ENCODE measurements around the gene CAP2. TPM values are rescaled to one million over a fixed set of nuclear protein-coding genes. Genes with fewer than 3 reads are reported as not detected.

Gene CAP2
- total RNA-seq, 1 experiment from 2014 or later = 11.5 TPM

DNA sequence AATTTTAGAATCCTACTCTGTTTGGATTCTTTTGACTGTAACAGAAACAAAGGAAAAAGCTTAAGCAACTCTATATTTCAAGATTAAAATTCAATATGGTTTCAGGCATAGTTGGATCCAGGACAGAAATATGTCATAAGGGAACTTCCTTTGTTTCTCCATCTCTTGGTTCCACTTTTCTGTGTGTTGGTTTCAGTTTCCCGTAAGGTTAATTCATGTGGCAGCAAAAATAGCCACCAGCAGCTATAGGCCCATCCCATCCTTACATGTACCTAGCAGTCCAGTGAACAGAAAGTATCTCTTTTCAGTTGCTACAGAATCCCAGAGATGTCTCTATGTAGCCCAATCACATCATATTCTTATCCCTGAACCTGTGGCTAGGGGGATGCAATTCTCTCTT, 197.9 kb downstream of the CAP2 start:
- Histone ChIP-seq H4K5ac (ENCODE audit: insufficient read length, low read depth, low read length) (no peak overlapping the region), H3K79me2 (ENCODE audit: insufficient read depth, low read length) (no peaks in the 10 kb centered on the region), H3K9me3 (ENCODE audit: control insufficient read depth, low read depth, low read length) (no peaks in the 10 kb centered on the region), H3K23ac (ENCODE audit: insufficient read length, low read depth, low read length) (no peak overlapping the region), H2BK15ac (ENCODE audit: low read depth, low read length) (no peak overlapping the region), H3K4me2 (ENCODE audit: insufficient read depth, insufficient read length, low read length) (no peak overlapping the region), H4K8ac (replicated peaks; ENCODE audit: insufficient read length, low read depth, low read length) (no peak overlapping the region), H3K27ac (ENCODE audit: insufficient read length, low read depth, low read length) (no peak overlapping the region), H3T11ph (ENCODE audit: low read length) (no peak overlapping the region), H4K91ac (ENCODE audit: insufficient read length, low read depth, low read length) (no peak overlapping the region), H2BK12ac (ENCODE audit: insufficient read length, low read depth, low read length) (no peak overlapping the region), H3K9ac (ENCODE audit: extremely low read depth, insufficient read length, low read length) (no peak overlapping the region), H2BK20ac (ENCODE audit: low read depth, low read length, poor library complexity, severe bottlenecking) (no peak overlapping the region), H3K79me1 (ENCODE audit: insufficient read depth, low read depth, low read length, poor library complexity, severe bottlenecking) (no peaks in the 10 kb centered on the region), H3K23me2 (ENCODE audit: insufficient read length, low read depth, low read length, poor library complexity, severe bottlenecking) (no peaks in the 10 kb centered on the region), H4K20me1 (ENCODE audit: control insufficient read depth, insufficient read depth, insufficient read length) (no peaks in the 10 kb centered on the region), H3K4ac (ENCODE audit: low read depth, low read length) (no peak overlapping the region), H3K14ac (ENCODE audit: insufficient read depth, low read length) (no peak overlapping the region), H3K18ac (ENCODE audit: insufficient read length, low read depth, low read length) (no peak overlapping the region), H3K56ac (ENCODE audit: insufficient read length, low read depth, low read length) (no peak overlapping the region), H3K27me3 (ENCODE audit: insufficient read depth, low read length) (no peaks in the 10 kb centered on the region), H2BK5ac (ENCODE audit: insufficient read length, low read length) (no peak overlapping the region), H3K4me1 (ENCODE audit: insufficient read depth, low read length) (no peaks in the 10 kb centered on the region), H2AFZ (ENCODE audit: low read length) (no peak overlapping the region), H2AK5ac (ENCODE audit: insufficient read length, low read length) (no peak overlapping the region), H2BK120ac (ENCODE audit: low read depth, low read length, poor library complexity, severe bottlenecking) (no peak overlapping the region)
- H3K27ac Mint-ChIP-seq = no peak overlapping the region
- no peak for DNase-seq
- H3K4me1 Mint-ChIP-seq = 0 out of 4 replicates have a peak, but pooled peaks cover 0 to 3% of the 10 kb centered on the region in 2 experiments
- H3K36me3 Mint-ChIP-seq (ENCODE audit: insufficient read depth in 1 of 3, low read depth in 3 of 3) = no peaks in the 10 kb centered on the region
- TF ChIP-seq, protein P1, sequence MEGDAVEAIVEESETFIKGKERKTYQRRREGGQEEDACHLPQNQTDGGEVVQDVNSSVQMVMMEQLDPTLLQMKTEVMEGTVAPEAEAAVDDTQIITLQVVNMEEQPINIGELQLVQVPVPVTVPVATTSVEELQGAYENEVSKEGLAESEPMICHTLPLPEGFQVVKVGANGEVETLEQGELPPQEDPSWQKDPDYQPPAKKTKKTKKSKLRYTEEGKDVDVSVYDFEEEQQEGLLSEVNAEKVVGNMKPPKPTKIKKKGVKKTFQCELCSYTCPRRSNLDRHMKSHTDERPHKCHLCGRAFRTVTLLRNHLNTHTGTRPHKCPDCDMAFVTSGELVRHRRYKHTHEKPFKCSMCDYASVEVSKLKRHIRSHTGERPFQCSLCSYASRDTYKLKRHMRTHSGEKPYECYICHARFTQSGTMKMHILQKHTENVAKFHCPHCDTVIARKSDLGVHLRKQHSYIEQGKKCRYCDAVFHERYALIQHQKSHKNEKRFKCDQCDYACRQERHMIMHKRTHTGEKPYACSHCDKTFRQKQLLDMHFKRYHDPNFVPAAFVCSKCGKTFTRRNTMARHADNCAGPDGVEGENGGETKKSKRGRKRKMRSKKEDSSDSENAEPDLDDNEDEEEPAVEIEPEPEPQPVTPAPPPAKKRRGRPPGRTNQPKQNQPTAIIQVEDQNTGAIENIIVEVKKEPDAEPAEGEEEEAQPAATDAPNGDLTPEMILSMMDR (conservative IDR thresholded peaks at IDR 0.05) = no peak
- no peaks in the 10 kb centered on the region for H3K9me3 Mint-ChIP-seq
- no peaks in the 10 kb centered on the region for H3K27me3 Mint-ChIP-seq (ENCODE audit: low read depth)
- no CpG with 5 or more reads among the region's 1 CpG for WGBS (ENCODE audit: extremely low coverage, insufficient read length, low lambda C conversion rate)
- no peak overlapping the region for H3K4me3 Mint-ChIP-seq
